ACHN (cell line): ENCODE results near the gene MEP1A.
"Not testable (repeated sequence)": the region's sequence is repeated elsewhere in the genome, so short reads cannot be mapped to it uniquely, and the experiment has no call there.

Experiments used
- DNase-seq: peaks from one replicate; pipeline ENCODE4 v3.0.0-alpha.2; 2015
- in situ Hi-C: cut with HindIII; loops from 2 replicates; pipeline ENCODE4 v1.10.0; 2017; ENCODE audit warnings: low sequenced_read_pairs, low pct_ligation_motif_present, low pct_unique_long_range_greater_than_20kb

Gene MEP1A, protein sequence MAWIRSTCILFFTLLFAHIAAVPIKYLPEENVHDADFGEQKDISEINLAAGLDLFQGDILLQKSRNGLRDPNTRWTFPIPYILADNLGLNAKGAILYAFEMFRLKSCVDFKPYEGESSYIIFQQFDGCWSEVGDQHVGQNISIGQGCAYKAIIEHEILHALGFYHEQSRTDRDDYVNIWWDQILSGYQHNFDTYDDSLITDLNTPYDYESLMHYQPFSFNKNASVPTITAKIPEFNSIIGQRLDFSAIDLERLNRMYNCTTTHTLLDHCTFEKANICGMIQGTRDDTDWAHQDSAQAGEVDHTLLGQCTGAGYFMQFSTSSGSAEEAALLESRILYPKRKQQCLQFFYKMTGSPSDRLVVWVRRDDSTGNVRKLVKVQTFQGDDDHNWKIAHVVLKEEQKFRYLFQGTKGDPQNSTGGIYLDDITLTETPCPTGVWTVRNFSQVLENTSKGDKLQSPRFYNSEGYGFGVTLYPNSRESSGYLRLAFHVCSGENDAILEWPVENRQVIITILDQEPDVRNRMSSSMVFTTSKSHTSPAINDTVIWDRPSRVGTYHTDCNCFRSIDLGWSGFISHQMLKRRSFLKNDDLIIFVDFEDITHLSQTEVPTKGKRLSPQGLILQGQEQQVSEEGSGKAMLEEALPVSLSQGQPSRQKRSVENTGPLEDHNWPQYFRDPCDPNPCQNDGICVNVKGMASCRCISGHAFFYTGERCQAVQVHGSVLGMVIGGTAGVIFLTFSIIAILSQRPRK

DNA sequence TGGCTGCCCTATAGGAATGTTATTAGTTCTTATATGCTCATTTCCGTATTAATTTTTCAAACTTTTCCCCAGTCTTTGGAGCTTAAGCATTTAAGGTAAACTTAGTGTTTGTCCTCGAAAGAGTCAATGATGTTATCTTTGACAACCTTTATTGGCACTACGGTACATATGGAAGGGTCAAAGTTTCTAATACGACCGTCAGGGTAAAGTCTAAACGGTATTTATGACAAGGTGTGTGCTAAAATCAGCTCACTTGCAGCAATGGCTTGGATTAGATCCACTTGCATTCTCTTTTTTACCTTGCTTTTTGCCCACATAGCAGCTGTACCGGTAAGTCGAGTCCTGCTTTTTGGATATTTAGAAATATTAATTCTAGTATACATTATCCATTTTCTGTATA lies at the start of gene MEP1A:
Gene MEP1A, plus strand, starts transcription at position 252 of the 400 bp plus-strand sequence. Its CDS starts 10 bp downstream, at position 262.
- in situ Hi-C loops = no loop called here
- DNase-seq = no peak

DNA sequence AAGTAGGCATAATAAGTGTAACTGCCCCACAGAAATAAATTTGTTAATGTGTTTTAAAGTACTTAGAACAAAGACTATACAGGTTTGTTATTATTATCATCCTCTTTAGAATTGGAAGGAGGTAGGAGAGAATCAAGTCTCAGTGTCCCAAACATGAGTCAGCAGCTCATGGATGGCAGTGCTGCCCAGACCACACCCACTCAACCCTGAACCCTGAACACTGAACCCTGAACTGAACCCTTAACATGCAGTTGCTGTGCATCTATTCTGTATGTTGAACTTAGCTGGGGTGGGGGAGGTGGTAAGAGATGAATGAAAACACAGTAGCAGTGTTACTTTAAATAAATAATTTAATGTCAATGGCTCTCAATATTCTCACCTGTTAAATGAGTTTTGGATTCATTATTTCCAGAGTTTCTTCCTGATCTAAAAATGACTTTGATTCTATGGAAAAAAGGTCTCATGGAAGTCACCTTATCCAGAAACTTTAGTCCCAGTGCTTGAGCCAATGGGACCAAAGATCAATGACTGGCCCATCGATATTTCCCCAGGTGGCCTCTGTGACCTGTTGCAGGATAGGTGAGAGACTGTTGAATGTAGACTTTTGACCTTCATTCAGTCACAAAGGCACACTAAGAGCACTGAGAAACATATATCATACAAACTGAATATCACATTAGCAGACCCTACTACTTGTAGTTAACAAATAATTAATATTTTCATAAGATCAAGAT lies 49.6 kb upstream of the MEP1A start:
- DNase-seq = no peak
- in situ Hi-C loops = no loop called here

DNA sequence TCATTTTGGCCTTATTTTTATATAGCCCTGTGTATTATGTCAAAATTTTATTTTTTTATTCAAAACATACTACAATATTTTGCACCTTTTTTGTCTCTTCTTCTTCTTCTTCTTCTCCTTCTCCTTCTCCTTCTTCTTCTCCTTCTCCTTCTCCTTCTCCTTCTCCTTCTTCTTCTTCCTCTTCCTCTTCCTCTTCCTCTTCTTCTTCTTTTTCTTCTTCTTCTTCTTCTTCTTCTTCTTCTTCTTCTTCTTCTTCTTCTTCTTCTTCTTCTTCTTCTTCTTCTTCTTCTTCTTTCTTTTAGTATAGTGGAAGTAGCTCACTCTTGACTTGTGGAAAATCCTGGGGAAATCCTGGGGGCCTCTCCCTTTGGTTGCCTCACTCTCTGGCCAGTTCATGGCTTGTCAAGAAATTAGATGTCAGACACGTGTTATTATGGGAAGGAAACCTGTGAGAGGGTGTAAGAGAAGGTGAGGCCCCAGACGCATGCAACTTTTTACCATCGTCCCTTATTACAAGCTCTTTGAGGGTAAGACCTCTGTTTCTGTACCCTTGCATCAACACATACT lies 48.9 kb upstream of the MEP1A start:
- DNase-seq, in situ Hi-C loops: not testable (repeated sequence)

DNA sequence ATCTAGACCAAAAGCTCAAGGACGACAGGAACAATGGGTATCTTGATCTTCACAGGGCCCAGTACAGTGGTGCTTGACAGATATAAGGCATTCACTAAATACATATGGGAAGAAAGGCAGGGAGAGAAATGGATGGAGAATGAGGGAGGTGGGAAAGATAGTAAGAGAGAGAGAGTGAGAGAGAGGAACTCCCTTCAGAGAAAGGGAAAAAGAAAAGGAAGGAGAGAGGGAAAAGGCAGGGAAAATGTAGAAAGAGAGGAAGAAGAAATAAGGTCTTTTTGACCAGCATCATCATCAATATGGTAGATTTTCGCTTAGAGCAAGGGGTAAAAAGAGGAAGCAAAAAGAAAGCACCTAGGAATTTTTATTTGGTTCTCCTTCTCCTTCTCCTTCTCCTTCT lies 47.2 kb upstream of the MEP1A start:
- in situ Hi-C loops = no loop called here
- no peak for DNase-seq

DNA sequence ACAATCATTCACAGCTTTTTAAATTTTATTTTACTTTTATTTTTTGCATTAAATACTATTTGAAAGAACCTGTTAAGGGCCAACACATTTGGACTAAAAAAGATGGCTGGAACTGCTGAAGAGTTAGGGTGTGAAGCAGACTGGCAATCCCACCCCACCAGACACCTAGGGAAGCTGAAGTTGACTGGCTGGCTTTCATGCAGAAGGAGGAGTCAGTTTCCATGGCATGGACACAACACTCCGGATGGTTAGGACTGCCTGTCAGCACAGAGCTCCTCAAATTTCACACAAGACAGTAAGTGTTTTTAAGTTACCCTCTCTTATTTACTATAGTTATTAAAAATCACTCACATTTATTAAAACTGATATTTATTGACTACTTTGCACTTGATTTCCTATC lies 46.5 kb upstream of the MEP1A start, which contains the start of gene ANKRD66:
Gene ANKRD66, plus strand, starts transcription at position 238 of the 400 bp plus-strand sequence. CDS start 5,016 bp downstream, outside the sequence.
- DNase-seq = no peak
- in situ Hi-C loops = no loop called here

DNA sequence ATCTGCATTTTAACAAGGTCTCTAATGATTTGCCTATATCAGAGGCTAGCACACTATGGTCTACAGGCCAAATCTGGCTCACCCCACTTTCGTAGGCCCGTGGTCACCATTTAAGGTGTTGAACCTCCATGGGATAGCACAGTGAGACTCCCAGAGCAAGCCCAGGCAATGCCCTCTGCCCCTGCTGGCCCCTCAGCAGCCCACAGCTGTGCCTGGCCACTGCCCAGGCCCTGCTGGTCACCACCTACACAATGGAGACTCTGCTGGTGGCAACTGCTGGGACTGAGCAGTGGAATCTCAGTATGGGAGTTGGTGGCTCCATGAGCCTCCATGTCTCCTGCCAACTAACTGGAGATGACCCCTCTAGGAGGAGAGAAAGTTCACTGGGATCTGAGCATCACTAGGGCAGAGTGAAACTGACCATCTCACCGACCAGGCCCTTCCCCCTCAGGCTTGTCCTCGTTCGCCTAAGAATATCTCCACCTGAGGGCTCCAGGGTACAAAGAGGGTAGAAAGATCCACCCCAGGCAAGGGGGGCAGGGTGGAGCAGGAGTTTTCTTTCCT lies 44.2 kb upstream of the MEP1A start:
- no peak for DNase-seq
- in situ Hi-C loops = no loop called here

DNA sequence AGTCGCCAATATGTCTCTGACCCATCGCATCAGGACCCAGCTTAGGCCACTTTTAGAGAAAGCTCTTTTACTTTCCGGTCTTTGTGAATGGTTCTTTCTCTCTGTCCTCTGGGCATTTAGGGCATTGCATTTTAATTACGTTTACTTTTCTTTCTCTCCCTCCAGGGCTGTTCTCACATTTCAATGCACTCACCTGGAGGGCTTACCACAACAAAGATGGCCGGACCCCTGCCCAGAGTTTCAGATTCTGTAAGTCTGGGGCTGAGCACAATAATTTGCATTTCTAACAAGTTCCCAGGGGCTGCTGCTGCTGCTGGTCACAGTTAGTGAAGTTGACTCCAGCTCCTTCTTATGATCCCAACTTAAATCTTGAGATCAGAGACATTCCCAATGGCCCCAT lies 43.5 kb upstream of the MEP1A start:
- no peak for DNase-seq
- in situ Hi-C loops = no loop called here

DNA sequence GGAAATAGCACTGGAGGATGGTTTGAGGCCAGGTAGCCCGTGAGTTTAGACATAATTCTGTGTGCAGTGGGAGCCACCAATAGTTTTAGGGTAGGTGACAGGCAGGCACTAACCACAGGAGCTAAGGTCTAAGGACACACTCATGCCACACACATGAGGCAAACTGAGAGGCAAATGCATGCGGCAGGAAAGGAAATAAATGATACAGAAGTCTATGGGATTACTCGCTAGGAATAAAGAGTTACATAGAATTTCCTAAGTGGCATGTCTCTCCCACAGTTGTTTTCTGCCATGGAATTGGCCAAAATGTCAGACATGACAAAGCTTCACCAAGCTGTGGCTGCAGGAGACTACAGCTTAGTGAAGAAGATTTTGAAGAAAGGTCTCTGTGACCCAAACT lies 41.5 kb upstream of the MEP1A start:
- in situ Hi-C loops = no loop called here

DNA sequence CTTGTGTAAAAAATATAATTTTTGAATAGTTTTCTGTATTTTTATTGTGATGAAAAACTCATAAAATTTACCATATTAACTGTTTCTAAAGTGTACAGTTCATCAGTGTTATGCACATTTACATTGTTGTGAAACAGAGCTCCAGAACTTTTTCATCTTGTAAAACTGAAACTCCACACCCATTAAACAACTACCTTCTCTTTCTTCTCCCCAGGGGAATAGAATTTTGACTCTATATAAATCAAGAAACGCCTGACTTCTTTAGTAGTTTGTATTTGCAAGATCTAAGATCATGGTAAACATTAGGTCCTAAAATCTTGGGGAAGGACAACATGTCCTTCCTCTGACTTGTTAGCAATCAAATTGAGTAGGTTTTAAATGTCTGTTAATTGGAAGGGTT lies 37.3 kb upstream of the MEP1A start:
- DNase-seq = no peak
- in situ Hi-C loops = no loop called here

More for the DNA sequence above, 41.5 kb upstream of the MEP1A start:
- DNase-seq = no peak

DNA sequence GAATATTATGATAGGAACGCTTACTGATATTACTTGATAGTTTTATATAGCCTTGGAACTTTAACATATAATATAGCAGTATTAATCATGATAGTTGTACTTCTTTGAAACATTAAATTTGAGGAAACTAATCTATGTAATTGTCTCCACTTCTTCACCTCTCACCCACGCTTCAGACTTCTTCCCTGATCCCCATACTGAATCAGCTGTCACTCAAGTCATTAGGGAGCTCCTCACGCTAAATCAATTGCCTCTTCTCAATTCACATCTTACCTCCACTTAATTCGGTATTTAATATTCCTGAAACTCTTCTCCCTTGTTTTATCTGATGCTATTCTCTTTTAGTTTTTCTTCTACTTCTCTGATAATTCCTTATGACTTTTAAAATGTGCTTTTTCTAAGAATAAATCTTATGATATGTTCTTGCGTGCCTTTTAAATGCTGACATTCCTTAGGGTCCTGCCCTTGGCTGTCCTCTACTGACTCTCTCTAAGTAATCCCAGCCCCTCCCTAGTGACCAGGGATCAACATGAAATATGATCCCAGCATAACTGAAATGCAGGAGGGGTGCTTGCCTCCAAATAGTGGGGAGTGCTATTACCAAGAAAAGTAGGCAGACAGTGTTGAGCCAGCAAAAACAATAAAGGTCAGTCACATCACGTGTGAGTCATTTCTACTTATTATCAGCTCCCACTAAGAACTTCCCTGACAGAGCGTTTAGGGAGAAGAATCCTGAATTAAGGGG lies 36.5 kb upstream of the MEP1A start:
- no peak for DNase-seq
- in situ Hi-C loops = no loop called here

DNA sequence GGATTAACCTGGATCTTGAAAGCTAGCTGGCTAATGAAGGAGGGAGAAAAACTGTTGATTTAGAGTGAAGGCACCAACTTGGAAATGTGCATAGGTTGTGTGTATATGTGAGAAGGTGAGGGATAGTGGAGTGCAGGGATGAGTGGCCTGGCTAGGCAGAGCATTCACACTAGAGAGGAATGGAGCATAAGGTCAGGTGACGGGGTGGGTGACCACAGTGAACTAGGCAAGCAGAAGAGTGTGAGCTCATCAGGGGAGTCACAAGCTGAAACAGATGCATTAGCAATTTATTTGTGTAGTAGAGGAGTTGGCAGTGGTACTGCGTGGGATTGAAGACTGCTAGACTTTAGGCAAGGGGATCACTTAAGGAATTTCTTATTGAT lies 36.0 kb upstream of the MEP1A start:
- in situ Hi-C loops = no loop called here
- no peak for DNase-seq

DNA sequence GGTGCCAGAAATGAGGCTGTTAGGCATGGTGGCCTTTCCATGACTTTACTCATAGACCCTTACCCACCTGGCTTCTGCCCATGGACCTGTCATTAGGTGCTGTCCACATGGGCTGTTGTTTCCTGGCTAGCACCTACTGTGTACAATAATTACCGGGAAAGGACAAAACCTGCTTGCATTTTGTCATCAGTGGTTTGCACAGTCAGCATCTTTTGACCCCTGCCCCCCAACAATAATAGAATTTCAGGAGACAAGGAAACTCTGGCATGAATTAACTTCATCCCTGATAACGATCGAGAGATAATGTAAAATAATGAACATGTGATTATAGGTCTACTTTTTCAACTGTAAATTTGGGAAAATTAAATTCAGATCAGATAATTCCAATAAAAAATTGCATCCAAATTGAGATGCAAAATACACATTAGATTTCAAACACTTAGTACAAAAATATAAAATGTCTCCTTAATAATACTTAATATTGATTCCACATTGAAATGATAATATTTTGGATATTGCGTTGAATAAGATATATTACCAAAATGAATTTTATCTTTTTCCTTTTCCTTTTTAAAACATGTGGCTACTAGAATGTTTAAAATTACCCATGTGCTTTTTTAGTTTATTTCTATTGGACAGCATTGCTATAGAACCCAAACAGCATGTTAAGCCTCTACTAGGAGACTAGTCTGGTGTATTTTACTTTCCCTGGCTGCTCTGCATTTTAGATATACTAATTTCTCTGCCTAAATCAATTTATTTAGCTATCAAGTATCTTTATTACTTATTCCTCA lies 34.0 kb upstream of the MEP1A start:
- in situ Hi-C loops = no loop called here
- DNase-seq = no peak

DNA sequence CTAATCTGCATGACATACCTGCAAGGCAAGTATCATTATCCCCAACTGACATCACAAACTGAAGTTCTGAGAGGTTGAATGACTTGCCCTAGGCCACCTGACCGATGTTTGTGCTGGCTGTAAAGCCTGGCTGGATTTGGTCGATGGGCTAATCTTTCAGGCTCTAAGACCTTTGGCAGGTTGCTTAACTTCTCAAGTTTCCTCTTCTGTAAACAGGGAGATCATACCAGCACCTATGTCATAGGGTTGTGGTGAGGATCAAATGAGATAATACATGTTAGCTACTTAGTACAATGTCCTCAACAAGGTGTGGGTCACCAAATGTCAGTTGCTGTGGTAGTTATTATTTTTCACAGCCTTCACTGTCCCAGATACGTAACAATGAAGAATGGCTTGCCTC lies 32.3 kb upstream of the MEP1A start:
- DNase-seq = no peak

DNA sequence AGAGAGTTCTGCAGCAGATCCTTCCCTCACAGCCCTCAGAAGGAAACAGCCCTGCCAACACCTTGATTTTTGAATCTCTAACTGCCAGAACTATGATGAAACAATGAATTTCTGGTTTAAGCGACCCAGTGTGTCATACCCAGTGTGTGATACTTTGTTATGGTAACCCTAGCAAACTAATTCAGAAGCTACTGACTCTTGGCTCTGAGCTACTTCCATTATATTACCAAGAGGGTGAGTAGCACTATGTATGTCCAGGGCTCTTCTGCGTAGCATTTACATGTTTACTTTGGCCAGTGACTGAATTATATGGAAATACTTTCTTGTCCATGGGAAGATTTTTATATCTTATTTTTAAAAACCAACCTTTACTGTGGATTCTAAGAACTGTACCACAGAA lies 29.7 kb upstream of the MEP1A start:
- in situ Hi-C loops = no loop called here
- no peak for DNase-seq

More for the DNA sequence above, 32.3 kb upstream of the MEP1A start:
- in situ Hi-C loops = no loop called here

DNA sequence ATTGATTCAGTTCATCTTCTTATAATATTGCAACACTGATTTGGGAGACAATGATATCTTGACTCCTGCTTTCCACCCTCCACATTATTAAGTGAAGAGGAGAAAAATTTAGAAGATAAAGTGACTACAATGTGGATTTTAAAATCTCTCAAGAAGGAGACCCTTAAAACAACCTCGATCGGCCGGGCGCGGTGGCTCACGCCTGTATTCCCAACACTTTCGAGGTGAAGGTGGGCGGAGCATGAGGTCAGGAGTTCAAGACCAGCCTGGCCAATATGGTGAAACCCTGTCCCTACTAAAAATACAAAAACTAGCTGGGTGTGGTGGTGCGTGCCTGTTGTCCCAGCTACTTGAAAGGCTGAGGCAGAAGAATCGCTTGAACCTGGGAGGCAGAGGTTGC lies 28.9 kb upstream of the MEP1A start:
- DNase-seq, in situ Hi-C loops: not testable (repeated sequence)

DNA sequence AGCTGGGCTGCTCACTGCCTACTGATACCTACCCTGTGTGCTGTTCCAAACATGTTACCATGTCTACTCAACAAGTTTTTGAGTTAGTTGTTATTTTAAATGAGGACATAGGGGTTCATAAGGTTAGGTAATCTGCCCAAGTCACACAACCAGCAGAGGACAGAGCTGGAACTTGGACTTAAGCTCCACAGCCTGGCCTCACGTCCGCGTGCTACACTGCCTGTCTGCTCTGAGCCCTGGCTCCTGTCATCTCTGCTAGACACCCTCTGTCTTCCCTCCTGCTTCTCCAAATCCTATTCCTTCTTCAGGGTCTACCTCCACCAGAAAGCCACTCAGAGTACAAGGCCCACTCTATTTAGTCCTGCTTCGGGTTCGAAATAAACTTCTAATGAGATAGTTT lies 28.2 kb upstream of the MEP1A start:
- in situ Hi-C loops = no loop called here
- no peak for DNase-seq

DNA sequence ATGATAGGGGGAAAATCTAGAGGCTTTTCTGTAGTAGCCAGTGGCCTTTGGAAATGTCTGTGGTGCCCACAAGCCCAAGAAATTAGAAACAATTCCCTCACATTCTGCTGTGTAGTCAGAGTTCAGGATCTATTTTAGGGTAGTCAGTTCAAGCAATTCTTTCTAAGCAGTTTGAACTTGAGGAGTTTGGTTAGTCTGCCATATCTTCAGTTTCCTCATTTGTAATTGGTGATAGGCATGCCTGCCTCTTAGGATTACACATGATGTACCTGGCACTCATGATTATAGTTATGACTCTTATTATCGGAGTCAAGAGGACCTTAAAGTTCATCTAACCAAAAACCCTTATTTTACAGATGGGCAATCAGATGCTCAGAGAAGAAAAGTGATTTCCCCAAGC lies 21.2 kb upstream of the MEP1A start:
- DNase-seq = no peak
- in situ Hi-C loops = no loop called here
